ENCODE results near the gene NCBP1.
"Not testable (repeated sequence)": the region's sequence is repeated elsewhere in the genome, so short reads cannot be mapped to it uniquely, and the experiment has no call there.

NCBP1 gene, protein sequence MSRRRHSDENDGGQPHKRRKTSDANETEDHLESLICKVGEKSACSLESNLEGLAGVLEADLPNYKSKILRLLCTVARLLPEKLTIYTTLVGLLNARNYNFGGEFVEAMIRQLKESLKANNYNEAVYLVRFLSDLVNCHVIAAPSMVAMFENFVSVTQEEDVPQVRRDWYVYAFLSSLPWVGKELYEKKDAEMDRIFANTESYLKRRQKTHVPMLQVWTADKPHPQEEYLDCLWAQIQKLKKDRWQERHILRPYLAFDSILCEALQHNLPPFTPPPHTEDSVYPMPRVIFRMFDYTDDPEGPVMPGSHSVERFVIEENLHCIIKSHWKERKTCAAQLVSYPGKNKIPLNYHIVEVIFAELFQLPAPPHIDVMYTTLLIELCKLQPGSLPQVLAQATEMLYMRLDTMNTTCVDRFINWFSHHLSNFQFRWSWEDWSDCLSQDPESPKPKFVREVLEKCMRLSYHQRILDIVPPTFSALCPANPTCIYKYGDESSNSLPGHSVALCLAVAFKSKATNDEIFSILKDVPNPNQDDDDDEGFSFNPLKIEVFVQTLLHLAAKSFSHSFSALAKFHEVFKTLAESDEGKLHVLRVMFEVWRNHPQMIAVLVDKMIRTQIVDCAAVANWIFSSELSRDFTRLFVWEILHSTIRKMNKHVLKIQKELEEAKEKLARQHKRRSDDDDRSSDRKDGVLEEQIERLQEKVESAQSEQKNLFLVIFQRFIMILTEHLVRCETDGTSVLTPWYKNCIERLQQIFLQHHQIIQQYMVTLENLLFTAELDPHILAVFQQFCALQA

GRCh38 chr9:97632985-97633858 lies at the start of gene NCBP1, which contains the start of gene TSTD2:
Gene NCBP1 (plus strand): TSS chr9:97633821. CDS start chr9:97633882, 61 bp downstream.
Gene TSTD2 (minus strand): TSS chr9:97633368. CDS start chr9:97627562, 5,806 bp downstream.
- peak; percentile 93 for DNase-seq

- DNase-seq, result not testable (repeated sequence)
These were observed 48.8 kb upstream of the NCBP1 start for GRCh38 chr9:97584778-97585177.

DNA sequence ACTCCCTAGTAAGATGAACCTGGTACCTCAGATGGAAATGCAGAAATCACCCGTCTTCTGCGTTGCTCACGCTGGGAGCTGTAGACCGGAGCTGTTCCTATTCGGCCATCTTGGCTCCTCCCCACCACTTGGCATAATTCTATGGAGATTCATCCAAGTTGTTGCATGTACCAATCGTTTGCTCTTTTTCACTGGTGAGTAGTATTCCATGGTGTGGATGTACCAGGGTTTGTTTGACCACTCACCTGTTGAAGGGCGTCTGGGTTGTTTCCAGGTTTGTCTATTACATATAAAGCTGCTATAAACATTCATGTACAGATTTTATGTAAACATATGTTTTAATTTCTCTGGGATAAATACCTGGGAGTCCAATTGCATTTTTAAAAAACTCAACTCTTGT lies 46.7 kb upstream of the NCBP1 start:
- DNase-seq, result not testable (repeated sequence)

DNA sequence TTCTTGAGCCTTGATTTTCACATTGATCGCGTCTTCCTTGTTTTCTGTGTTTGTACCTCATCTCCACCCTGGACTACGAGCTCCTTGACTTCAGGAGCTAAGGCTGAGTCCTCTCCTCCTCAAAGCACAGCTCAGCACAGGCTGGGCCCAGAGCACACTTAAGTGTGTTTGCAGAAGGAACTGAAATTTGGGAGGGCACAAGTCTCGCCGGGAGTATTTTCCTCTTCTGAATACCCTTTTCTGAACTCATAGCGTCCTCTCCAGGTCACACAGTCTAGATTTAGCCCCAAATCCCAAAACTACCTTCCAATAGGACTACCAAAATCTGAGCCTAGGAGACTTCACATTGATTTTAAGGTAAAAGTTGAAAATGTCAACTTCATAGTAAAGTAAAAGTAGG lies 42.1 kb upstream of the NCBP1 start:
- DNase-seq, result no peak

GRCh38 chr9:97592126-97592525 lies 41.5 kb upstream of the NCBP1 start:
- DNase-seq, result no peak

DNA sequence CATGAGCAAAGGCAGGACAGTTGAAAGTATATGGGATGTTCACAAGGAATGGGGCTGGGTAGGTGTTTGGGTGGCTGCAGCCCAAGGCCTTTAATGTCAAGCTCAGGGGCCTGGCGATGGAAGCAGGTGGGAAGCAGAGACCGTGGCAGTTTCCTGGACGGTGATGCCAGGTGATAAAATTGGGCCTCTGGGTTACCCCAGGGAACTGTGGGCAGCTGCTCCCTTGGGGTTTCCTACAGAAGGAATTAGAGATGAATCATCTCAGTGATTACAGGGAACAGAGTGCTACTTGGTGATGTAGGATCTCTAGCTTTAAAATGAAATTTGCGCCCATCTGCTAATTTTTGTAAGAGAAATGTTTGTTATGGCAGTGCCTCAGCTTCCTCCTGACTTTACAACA lies 39.7 kb upstream of the NCBP1 start:
- no peak for DNase-seq

DNA sequence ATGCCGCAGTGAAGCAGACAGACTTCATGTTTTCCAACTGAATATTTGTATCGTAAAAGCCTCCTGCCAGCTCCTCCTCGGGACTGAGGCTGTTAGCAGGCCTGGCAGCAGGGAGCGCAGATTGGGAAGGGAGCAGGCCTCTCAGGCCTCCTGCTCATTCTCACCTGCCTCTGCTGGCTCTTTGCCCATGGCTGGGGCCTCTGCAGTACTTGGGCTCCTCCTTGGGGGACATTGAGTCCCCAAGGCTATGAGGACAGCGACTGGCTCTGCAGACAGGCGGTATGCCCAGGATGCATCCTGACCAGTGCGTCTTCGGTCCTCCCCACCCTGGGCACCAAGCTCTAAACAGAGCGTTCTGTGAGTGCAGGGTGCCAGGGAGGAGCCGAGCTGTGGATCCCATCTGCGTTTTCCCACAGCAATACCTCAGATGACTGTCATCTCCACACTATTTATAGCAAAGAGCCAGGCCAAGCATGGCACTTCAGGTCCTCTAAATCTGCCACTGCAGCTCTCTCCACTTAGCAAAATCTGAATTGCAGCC lies 39.2 kb upstream of the NCBP1 start:
- DNase-seq, result no peak

DNA sequence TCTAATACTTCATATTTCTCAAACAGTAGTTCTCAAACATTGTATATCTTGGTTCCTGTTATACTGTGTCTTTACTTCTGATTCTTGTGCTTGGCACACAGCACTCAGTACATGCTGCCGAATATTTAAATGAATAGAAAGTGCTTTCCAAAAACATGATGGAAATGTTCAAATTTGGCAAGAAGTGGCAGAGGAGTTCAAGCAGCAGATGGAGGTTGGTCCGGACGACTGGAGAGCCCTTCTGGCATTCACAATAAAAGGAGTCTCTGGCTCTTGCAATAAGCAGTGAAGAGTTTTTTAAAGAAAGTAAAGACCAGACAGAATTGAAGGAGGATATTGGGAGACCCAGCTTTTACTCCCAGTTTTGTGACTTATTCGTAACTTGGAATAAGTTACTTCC lies 36.7 kb upstream of the NCBP1 start:
- DNase-seq, result no peak

DNA sequence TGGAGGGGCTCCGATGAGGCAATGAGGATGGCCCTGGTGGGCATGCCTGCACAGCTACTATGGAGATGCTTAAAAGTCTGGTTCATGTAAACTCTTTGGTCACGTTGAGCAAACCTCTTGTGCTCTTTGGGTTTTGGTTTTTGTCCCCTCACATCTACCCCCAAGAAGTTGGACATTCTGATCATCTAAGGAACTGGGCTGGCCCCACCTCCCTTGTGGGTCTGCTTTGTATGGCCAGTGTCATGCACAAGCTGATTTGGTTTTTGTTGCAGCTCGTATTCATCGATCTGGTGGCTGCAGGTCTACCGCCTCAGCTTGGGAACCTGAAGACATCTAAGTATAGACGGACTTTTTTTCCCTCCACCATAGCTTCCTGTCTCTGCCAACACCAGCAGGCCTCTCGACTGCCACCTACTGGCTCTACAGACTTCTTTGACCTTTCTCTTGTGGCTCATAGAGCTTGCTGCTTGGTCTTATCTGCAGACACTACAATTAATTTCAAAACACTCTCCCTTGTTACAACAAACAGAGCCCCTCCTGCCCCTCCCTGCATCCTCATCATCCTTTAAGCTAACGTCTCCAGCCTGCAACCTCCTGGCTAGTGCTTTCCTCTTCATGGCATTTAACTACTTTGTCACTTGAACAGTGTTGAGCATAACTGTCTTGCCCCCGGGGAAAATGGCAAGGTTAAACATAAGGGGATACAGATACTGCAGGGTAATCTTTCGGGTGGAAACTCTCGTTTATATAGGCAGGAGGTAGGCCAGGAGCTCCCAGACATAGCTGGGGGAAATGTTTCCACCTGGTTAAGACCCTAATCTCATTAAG lies 34.9 kb upstream of the NCBP1 start:
- DNase-seq, result peak; percentile 42

- DNase-seq, result no peak
These were observed 34.2 kb upstream of the NCBP1 start for GRCh38 chr9:97599314-97599846.

- no peak for DNase-seq
These were observed 32.9 kb upstream of the NCBP1 start for GRCh38 chr9:97600531-97601227.

DNA sequence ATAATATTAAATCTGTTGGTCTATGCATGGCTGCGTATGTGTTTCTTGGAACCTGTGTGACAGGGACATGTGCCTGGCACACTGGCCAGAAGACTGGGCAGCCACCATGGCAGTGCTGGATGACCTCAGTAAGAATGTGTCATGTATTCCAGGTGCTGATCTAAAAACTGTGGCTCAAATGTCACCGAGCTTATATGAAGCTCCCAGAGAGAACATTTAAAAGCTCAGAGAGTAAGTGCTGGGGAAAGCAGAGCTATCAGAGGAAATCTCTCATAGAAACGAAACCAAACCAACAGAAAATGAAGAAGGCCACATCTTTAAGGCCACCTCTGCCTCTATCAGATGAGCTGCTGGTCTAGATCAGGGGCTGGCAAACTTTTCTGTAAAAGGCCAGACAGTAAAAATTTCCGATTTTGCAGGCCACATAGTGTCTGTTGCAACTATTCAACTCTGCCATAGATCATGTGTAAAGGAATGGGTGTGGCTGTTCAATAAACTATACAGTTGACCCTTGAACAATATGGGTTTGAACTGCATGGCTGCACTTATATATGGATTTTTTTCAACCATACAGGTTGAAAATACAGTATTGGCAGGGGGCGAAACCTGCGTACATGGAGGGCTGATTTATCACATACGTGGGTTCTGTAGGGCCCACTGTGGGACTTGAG lies 32.3 kb upstream of the NCBP1 start:
- DNase-seq, result no peak

- no peak for DNase-seq
These were observed 31.2 kb upstream of the NCBP1 start for GRCh38 chr9:97602430-97602829.

DNA sequence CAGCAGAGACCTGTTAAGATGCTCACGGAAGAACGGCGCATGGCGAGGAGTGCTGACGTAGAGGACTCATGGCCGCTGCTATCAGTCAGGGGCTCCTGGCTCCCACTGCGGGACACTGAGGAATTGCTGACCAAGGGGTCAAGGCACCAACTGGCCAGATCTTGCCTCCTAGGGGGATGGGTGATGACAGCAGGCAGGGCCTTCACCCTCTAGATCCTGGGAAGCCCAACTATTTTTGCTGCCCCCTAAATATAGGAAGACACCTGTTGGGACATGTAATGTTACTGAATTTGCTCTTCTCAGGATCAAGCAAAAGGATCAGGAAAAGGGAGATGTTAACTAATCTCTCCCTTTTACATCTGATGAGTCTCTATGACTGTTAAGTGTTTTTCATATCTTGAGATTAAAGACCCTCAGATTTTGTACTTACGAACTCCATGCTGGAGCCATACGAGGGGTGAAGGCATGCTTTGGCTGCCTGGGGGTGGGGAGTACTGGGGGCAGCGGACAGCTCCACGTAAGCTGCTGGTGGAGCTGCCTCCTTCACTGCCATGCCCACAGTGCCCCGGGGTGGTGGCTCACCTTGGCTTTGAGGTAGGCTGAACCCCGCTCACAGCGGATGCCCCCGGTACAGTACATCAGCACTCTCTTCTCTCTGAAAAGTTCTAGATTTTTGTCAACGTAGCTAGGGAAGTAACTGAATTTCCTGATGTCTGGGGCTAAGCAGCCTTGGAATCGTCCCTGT lies 28.5 kb upstream of the NCBP1 start:
- DNase-seq, result no peak

DNA sequence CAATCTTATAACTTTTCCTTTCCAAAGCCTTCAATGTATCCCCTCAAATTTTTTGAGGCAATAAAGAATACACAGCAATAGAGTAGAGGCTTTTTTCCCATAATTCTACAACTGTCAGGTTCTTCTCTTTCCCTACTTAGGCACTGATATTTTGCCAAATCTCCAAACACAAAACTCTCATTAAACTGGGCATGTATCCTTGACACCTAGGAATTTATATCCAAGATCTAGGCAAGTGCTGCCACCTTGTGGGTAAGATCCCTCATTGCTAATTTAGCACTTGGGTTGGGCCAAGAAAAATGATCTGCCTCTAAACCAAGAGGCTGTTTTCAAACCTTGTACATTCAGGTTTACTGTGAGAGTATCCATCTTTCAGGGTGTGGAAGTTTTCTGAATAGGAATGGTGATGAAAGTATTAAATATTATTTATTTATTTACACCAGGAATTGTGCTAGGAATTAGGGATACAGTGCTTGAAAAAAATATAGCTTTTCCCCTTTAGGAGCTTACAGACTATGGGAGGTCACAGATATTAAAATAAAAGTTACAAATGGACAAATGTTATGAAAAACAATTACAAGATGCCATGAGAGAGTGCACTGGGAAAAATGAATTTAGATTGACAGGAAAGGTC lies 18.1 kb upstream of the NCBP1 start:
- DNase-seq, result peak; percentile 20

DNA sequence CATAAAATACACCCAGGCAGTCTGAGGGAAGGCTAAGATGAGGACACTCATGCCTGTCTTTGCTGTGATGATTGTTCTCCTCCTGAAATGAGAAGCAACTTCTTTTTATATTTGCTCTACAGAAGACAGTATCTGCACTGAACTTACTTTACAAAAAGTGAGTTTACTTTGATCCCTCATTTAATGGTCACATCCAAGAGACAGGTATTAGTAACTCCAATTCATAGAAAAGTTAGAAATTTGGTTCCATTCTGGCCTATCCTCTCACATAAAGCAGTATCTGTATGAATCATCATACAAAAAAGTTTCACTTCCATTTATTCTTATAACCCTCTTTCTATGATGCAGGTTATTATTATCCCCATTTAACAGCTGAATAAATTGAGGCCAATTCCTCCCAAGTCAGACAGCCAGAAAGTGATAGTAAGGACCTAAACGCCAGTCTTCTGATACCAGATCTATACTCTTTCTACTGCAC lies 15.6 kb upstream of the NCBP1 start:
- DNase-seq, result no peak

GRCh38 chr9:97620063-97620462 lies 13.6 kb upstream of the NCBP1 start:
- DNase-seq, result not testable (repeated sequence)

- DNase-seq, result not testable (repeated sequence)
These were observed 11.1 kb upstream of the NCBP1 start for GRCh38 chr9:97622483-97622882.

DNA sequence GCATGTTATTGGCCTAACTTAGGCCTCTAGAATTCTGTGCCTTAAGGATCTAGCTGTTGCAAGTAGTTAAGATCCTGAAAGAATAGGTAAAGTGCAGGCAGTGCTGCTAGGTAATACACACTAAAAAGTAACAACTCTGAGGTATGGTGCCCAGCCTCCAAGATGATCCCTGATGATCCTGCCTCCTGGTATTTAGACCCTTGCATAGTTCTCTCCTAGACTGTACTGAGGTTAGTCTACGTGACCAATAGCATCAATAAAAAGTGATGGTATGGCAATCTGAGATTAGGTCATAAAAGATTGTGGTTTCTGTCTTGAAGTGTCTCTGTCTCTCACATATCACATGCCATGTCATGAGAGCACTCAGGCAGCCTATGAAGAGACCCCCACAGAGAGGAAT lies 9.7 kb upstream of the NCBP1 start:
- DNase-seq, result no peak

Data from activated CD4-positive, alpha-beta T cell treated with anti-CD3 and anti-CD28 coated beads for 1 hour (primary cell).